GM12892 (cell line): ENCODE data around the gene SYNE2.

Source experiments
- DNase-seq: peaks from one replicate; pipeline ENCODE4 v3.0.0; 2011; ENCODE audit not compliant: insufficient read length
- FAIRE-seq: peaks from 2 replicates; lab custom pipeline; 2011; peaks lifted over from hg19 to GRCh38; lab: Jason Lieb, UNC
- POLR2A ChIP-seq: IDR thresholded peaks from 2 replicates; pipeline ENCODE4 v1.6.1; 2011; ENCODE audit warnings: low read depth, low read length, control low read depth
- POLR2AphosphoS5 ChIP-seq: IDR thresholded peaks from 2 replicates; pipeline ENCODE4 v1.6.1; 2011; ENCODE audit warnings: low read depth, low read length, control low read depth
- TAF1 ChIP-seq: IDR thresholded peaks from 2 replicates; pipeline ENCODE4 v1.6.1; 2011; ENCODE audit warnings: low read depth, mild to moderate bottlenecking, control low read depth, low read length, borderline replicate concordance

Gene SYNE2

GRCh38 chr14:63877550-63877939 lies 24.7 kb downstream of the SYNE2 start:
- FAIRE-seq, result no peak
- TF ChIP-seq POLR2A (no peak), TAF1 (no peak), POLR2AphosphoS5 (no peak)
- DNase-seq, result no peak

DNA sequence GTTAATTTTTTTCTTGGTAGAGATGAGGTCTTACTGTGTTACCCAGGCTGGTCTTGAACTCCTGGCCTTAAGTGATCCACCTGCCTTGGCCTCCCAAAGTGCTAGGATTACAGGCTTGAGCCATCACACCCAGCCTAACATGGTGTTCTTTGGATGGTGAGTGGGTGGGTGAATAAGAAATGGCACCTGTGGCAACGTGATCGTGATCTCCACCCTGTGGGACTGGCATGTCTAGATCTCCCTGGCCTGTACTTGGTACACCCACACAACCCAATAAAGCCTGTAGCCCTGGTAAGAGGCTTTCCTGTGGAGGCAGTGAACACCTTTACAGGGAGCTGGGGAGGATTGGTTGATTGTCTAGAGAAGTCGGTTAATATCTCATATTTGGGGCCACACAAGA lies 25.2 kb downstream of the SYNE2 start:
- TF ChIP-seq TAF1 (no peak), POLR2AphosphoS5 (no peak), POLR2A (no peak)
- FAIRE-seq (no peak), DNase-seq (no peak)

- DNase-seq (no peak), FAIRE-seq (no peak)
- no peak for TF ChIP-seq POLR2A
- TF ChIP-seq TAF1, result no peak
- TF ChIP-seq POLR2AphosphoS5, result no peak
Measured at GRCh38 chr14:63878792-63879191, 26.0 kb downstream of the SYNE2 start.

DNA sequence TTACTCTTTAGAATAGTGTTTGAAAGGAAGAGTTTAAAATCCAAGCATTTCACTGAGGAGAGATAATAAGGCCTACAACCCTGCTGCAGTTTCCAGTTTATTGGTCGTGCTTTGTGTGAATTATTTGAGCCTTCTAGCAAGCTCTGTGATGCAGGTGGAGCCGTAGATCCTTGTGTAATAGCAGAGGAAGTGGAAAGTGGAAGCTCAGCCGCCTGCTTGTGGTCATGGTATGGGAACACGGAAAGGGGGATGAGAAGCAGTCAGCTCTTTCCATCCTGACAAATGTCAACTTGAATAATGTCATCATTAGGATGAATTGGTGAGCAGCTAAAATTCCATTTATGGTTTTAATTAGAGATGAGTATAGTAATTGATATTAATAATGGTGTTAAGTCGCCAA lies 29.1 kb downstream of the SYNE2 start:
- DNase-seq (no peak), FAIRE-seq (no peak)
- TF ChIP-seq POLR2AphosphoS5, result no peak
- TF ChIP-seq TAF1, result no peak
- no peak for TF ChIP-seq POLR2A

DNA sequence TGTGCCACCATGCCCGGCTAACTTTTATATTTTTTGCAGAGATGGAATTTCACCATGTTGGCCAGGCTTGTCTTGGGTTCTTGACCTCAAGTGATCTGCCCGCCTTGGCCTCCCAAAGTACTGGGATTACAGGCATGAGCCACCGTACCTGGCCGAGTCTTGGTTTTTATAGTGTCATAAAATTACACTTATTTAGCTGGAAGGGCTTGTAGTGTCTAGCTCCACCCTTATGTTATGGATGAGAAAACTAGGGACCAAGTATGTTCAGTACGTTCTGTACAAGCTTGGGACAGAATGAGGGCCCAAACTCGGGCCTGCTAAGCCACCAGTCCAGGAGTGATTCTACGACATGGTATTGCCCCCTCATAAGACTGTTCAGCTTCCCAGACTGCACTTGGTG lies 35.1 kb downstream of the SYNE2 start:
- no peak for TF ChIP-seq POLR2A
- no peak for TF ChIP-seq TAF1
- no peak for TF ChIP-seq POLR2AphosphoS5
- FAIRE-seq, result no peak
- no peak for DNase-seq

DNA sequence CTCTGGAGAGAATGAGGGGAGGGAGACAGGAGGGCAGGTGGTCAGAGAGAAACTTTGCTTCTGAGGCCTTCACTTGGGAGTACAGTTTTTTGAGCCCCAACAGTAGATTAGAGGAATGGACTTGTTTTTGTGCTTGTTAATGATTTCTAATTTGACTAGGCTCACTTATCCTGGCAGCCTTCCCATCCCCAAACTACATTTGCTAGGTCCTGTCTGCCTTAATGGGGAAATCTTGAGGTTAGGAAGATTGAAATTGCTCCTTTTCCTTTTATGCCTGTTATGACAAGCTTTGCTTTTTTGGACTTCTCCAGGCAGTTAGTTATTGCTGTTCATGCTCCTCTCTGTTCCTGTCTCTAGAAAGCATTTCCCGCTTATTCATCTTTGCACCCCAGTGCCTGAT lies 37.7 kb downstream of the SYNE2 start:
- no peak for TF ChIP-seq POLR2A
- TF ChIP-seq TAF1, result no peak
- no peak for TF ChIP-seq POLR2AphosphoS5
- FAIRE-seq, result no peak
- no peak for DNase-seq

DNA sequence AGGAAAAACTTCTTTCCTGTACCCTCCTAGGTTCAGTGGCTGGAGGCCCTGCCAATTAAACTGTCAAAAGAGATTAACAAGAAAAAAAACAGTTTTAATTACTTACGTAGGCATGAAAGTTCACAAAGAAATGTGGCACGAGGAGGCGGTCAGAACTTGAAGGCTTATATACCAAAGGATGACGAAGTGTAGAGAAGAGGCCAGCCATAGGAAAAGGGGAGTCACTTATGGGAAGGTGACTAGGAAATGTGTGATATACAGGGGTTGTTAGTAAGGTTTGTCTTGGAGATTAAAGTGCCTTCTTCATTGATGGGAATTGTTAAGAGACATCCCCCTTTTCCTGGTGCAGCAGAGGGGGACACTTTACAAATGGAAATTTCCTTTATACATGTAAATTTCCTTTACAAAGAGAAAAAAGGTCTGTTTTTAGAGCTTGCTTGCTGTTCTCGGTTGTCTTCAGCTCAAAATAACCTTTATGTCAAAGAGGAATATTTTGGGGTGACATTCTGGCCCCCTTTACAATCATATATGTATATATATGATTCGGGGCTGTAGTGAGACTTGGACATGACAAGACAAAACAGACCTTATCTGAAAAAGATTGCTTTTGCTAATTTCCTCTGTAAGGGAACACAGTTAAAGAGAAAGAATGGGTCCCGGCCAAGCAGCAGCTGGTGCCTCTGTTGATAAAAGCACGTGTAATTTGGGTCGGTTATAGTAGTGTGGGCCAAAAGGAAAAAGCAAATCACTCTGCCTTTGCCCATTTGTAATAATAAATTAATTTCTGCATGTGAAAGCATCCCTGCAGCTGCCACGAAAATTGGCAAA lies 38.6 kb downstream of the SYNE2 start:
- no peak for FAIRE-seq
- TF ChIP-seq POLR2AphosphoS5 (no peak), POLR2A (no peak), TAF1 (no peak)
- DNase-seq, result no peak

GRCh38 chr14:63892265-63892664 lies 39.5 kb downstream of the SYNE2 start:
- TF ChIP-seq POLR2AphosphoS5 (no peak), TAF1 (no peak), POLR2A (no peak)
- FAIRE-seq (no peak), DNase-seq (no peak)

GRCh38 chr14:63893701-63894458 lies 41.1 kb downstream of the SYNE2 start:
- FAIRE-seq (no peak), DNase-seq (no peak)
- TF ChIP-seq POLR2A (no peak), POLR2AphosphoS5 (no peak), TAF1 (no peak)

DNA sequence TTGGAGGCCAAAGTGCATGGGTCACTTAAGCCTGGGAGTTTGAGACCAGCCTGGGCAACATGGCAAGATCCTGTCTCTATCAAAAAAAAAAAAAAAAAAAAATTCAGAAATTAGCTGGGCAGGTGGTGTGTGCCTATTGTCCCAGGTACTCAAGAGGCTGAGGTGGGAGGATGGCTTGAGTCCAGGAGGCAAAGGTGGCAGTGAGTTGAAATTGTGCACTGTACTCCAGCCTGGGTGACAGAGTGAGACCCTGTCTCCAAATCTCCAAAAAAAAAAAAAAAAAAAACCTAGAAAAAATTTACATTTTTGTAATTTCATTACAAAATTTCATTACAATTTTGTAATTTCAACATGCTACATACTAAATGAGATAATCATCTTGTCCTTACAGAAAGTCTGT lies 42.7 kb downstream of the SYNE2 start:
- FAIRE-seq (no peak), DNase-seq (no peak)
- TF ChIP-seq POLR2A, result no peak

DNA sequence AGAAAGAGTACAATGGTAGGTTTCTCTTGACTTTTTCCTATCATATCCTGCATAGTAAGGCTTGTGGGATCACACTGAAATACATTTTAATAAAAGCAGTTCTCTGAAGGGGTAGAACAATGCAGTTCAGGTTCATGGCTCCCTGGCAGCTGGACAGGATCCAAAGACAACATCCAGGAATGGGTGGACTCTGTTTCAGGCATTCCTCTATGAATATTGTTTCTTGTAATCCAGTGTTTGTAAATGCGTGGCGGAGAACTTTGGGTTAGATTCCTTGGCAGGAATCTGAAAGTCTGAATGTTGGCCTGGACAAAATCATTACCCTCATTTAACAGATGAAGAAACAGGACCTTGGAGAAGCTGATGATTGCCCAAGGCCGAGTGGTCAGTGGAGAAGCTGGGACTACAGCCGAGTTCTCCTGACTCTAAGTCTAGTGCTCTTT lies 43.5 kb downstream of the SYNE2 start:
- FAIRE-seq (no peak), DNase-seq (no peak)
- TF ChIP-seq POLR2A, result no peak
- TF ChIP-seq POLR2AphosphoS5, result no peak

DNA sequence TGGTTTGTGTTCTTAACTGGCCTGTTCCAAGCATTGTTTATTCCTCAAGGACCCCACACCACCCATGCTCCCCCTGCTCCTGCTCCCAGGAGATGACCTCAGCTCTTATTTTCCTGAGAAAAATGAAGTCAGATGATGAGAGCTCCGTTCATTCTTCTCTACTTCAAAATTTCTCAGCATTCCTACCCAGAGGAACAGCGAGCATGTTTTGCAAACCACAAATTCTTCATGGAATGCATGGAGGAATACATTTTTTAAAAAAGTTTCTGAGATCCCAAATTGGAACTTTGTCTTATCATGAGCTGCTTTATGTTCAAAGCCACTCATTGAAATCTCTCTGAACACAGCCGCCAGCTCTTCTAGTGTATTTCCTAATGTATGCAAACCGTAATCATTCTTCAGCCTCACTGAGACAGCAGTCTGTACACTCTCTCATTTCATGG lies 44.9 kb downstream of the SYNE2 start:
- DNase-seq, result no peak
- no peak for FAIRE-seq
- TF ChIP-seq POLR2A (no peak), TAF1 (no peak), POLR2AphosphoS5 (no peak)
